GM18868 (cell line): ENCODE results near the gene THNSL1.
A peak's percentile ranks its signal among the peaks of the same experiment; 100 is the strongest.
"Not testable (repeated sequence)": the region's sequence is repeated elsewhere in the genome, so short reads cannot be mapped to it uniquely, and the experiment has no call there.

Experiments
- ATAC-seq: cut with Tn5 transposase; IDR thresholded peaks from one replicate; pipeline ENCODE4 v1.9.1; 2021; ENCODE audit warnings: mild to moderate bottlenecking, moderate library complexity; ENCODE audit not compliant: unreplicated experiment

THNSL1 gene

GRCh38 chr10:24998044-24998443 lies 18.4 kb upstream of the THNSL1 start:
- ATAC-seq, result no peak

GRCh38 chr10:25011591-25011990 lies 4.8 kb upstream of the THNSL1 start:
- not testable (repeated sequence) for ATAC-seq

- ATAC-seq, result no peak
Measured at GRCh38 chr10:25014579-25014978, 1.8 kb upstream of the THNSL1 start.

- peak; percentile 67 for ATAC-seq
Measured at GRCh38 chr10:25015828-25016375, 510 bp upstream of the THNSL1 start, which contains the start of gene ENKUR. Gene ENKUR, minus strand, starts transcription at chr10:25016158. Its CDS starts 222 bp downstream, at chr10:25015936.

- ATAC-seq, result no peak
Measured at GRCh38 chr10:25017154-25017590, 760 bp downstream of the THNSL1 start.

- no peak for ATAC-seq
Measured at GRCh38 chr10:25017661-25018060, 1.2 kb downstream of the THNSL1 start.

- no peak for ATAC-seq
Measured at GRCh38 chr10:25018703-25019102, 2.3 kb downstream of the THNSL1 start.

GRCh38 chr10:25023278-25023677 lies 6.9 kb downstream of the THNSL1 start:
- no peak for ATAC-seq

GRCh38 chr10:25024528-25024927 lies 8.1 kb downstream of the THNSL1 start:
- ATAC-seq, result no peak

- no peak for ATAC-seq
Measured at GRCh38 chr10:25026463-25026862, 10.1 kb downstream of the THNSL1 start.

GRCh38 chr10:25028711-25029110 lies 12.3 kb downstream of the THNSL1 start:
- no peak for ATAC-seq

- ATAC-seq, result no peak
Measured at GRCh38 chr10:25029519-25029918, 13.1 kb downstream of the THNSL1 start.

GRCh38 chr10:25036381-25036780 lies 20.0 kb downstream of the THNSL1 start:
- peak; percentile 66 for ATAC-seq

GRCh38 chr10:25038325-25038724 lies 21.9 kb downstream of the THNSL1 start:
- ATAC-seq, result no peak

- ATAC-seq, result no peak
Measured at GRCh38 chr10:25039531-25039930, 23.1 kb downstream of the THNSL1 start.

GRCh38 chr10:25046641-25047040 lies 30.2 kb downstream of the THNSL1 start:
- ATAC-seq, result no peak

- ATAC-seq, result no peak
Measured at GRCh38 chr10:25047088-25047487, 30.7 kb downstream of the THNSL1 start.

- ATAC-seq, result no peak
Measured at GRCh38 chr10:25047591-25048301, 31.3 kb downstream of the THNSL1 start.

GRCh38 chr10:25048450-25048849 lies 32.0 kb downstream of the THNSL1 start:
- no peak for ATAC-seq

GRCh38 chr10:25049966-25050365 lies 33.6 kb downstream of the THNSL1 start:
- ATAC-seq, result no peak

GRCh38 chr10:25050402-25050801 lies 34.0 kb downstream of the THNSL1 start:
- no peak for ATAC-seq

GRCh38 chr10:25052012-25052411 lies 35.6 kb downstream of the THNSL1 start:
- ATAC-seq, result no peak

- no peak for ATAC-seq
Measured at GRCh38 chr10:25056726-25057125, 40.3 kb downstream of the THNSL1 start.
